Measurements from ENCODE around the gene APOM. TPM values are rescaled to one million over a fixed set of nuclear protein-coding genes. Genes with fewer than 3 reads are reported as not detected.

APOM gene
- total RNA-seq, 1 donor, result 2.0 TPM

GRCh38 chr6:31634969-31635575, 20.6 kb upstream of the APOM start:
- H3K4me3 ChIP-seq (ENCODE audit: low read depth, low read length), result no peak overlapping the region
- DNase-seq (ENCODE audit: low read depth), result no peak
- no peak for TF ChIP-seq CTCF (IDR thresholded peaks at IDR 0.05; ENCODE audit: insufficient read depth, low read length)

GRCh38 chr6:31636698-31637596, 18.7 kb upstream of the APOM start:
- no peak overlapping the region for H3K4me3 ChIP-seq (ENCODE audit: low read depth, low read length)
- TF ChIP-seq CTCF (IDR thresholded peaks at IDR 0.05; ENCODE audit: insufficient read depth, low read length), result no peak
- no peak for DNase-seq (ENCODE audit: low read depth)

GRCh38 chr6:31639043-31639442, 16.7 kb upstream of the APOM start:
- H3K4me3 ChIP-seq (ENCODE audit: low read depth, low read length), result no peak overlapping the region
- DNase-seq (ENCODE audit: low read depth), result no peak
- no peak for TF ChIP-seq CTCF (IDR thresholded peaks at IDR 0.05; ENCODE audit: insufficient read depth, low read length)

GRCh38 chr6:31639449-31639861, 16.2 kb upstream of the APOM start:
- no peak for DNase-seq (ENCODE audit: low read depth)
- TF ChIP-seq CTCF (IDR thresholded peaks at IDR 0.05; ENCODE audit: insufficient read depth, low read length), result no peak
- no peak overlapping the region for H3K4me3 ChIP-seq (ENCODE audit: low read depth, low read length)

GRCh38 chr6:31640612-31641011, 15.1 kb upstream of the APOM start:
- no peak overlapping the region for H3K4me3 ChIP-seq (ENCODE audit: low read depth, low read length)
- no peak for DNase-seq (ENCODE audit: low read depth)
- TF ChIP-seq CTCF (IDR thresholded peaks at IDR 0.05; ENCODE audit: insufficient read depth, low read length), result no peak

GRCh38 chr6:31641370-31641769, 14.3 kb upstream of the APOM start:
- no peak for TF ChIP-seq CTCF (IDR thresholded peaks at IDR 0.05; ENCODE audit: insufficient read depth, low read length)
- no peak overlapping the region for H3K4me3 ChIP-seq (ENCODE audit: low read depth, low read length)
- DNase-seq (ENCODE audit: low read depth), result no peak
